ENCODE measurements around the gene LHPP. TPM values are rescaled to one million over a fixed set of nuclear protein-coding genes. Genes with fewer than 3 reads are reported as not detected.

LHPP gene
- polyA plus RNA-seq, 2 of the 4 experiments (the other 2 are of a cell fraction) = 14.4 to 18.6 TPM

- Histone ChIP-seq H3K9me3 (no peaks in the 10 kb centered on the region), H3K4me3 (no peak overlapping the region), H3K27ac (no peak overlapping the region), H3K4me2 (no peak overlapping the region), H3K4me1 (no peaks in the 10 kb centered on the region)
- no peak for ATAC-seq
- CTCF ChIA-PET = interaction anchor here (2.5 to 15.0 kb wide), 2 partner anchors 21 to 196 kb away, joined by 6 to 96 read pairs; no protein-coding TSS in a partner anchor
- POLR2A ChIA-PET = no interaction called here
- DNase-seq (ENCODE audit: low read depth in 1 of 2, low spot score in 1 of 2) = no peak
- 61% methylated on average over 6 of the region's 12 CpGs for WGBS (ENCODE audit: missing lambda C conversion rate)
- TF ChIP-seq SMC3 (IDR thresholded peaks at IDR 0.05) (no peak), KDM5A (IDR thresholded peaks at IDR 0.05) (no peak), NFE2L2 (conservative IDR thresholded peaks at IDR 0.05; ENCODE audit: low read length) (no peak), ATOH8 (CRISPR knock-in tag; IDR thresholded peaks at IDR 0.05; ENCODE audit: low read depth) (no peak), HES2 (IDR thresholded peaks at IDR 0.05) (no peak), HDAC2 (IDR thresholded peaks at IDR 0.05) (no peak), MAX (IDR thresholded peaks at IDR 0.05) (no peak), JUNB (IDR thresholded peaks at IDR 0.05) (no peak), ZSCAN20 (CRISPR knock-in tag; IDR thresholded peaks at IDR 0.05) (no peak), MAZ (IDR thresholded peaks at IDR 0.05; ENCODE audit: borderline replicate concordance, low read depth, low read length) (no peak), CEBPB (IDR thresholded peaks at IDR 0.05) (no peak)
- FAIRE-seq = no peak
Observed at GRCh38 chr10:124543971-124544370, 82.3 kb downstream of the LHPP start.

- WGBS (ENCODE audit: missing lambda C conversion rate) = 70% methylated on average over 8 of the region's 16 CpGs
- ChIA-PET POLR2A (no interaction called here), CTCF (interaction anchor here (2.5 to 15.0 kb wide), 2 partner anchors 21 to 195 kb away, joined by 6 to 96 read pairs; no protein-coding TSS in a partner anchor)
- Histone ChIP-seq H3K27ac (no peak overlapping the region), H3K4me1 (no peaks in the 10 kb centered on the region), H3K4me3 (no peak overlapping the region), H3K9me3 (no peaks in the 10 kb centered on the region), H3K4me2 (no peak overlapping the region)
- FAIRE-seq (no peak), ATAC-seq (no peak), DNase-seq (ENCODE audit: low read depth in 1 of 2, low spot score in 1 of 2) (no peak)
- TF ChIP-seq HMGXB4 (CRISPR knock-in tag; IDR thresholded peaks at IDR 0.05; ENCODE audit: borderline replicate concordance) = no peak
Observed at GRCh38 chr10:124544711-124545110, 83.1 kb downstream of the LHPP start.

GRCh38 chr10:124545351-124546054, 83.9 kb downstream of the LHPP start:
- no peak for DNase-seq (ENCODE audit: low read depth in 1 of 2, low spot score in 1 of 2)
- ChIA-PET POLR2A (no interaction called here), CTCF (interaction anchor here (2.5 to 15.0 kb wide), 2 partner anchors 20 to 195 kb away, joined by 6 to 96 read pairs; no protein-coding TSS in a partner anchor)
- Histone ChIP-seq H3K27ac (no peak overlapping the region), H3K9me3 (no peaks in the 10 kb centered on the region), H3K4me2 (no peak overlapping the region), H3K4me3 (no peak overlapping the region), H3K4me1 (no peaks in the 10 kb centered on the region)
- no peak for FAIRE-seq
- 80% methylated on average over 23 of the region's 23 CpGs for WGBS (ENCODE audit: missing lambda C conversion rate)
- no peak for ATAC-seq
- no peak for TF ChIP-seq MAZ (IDR thresholded peaks at IDR 0.05; ENCODE audit: borderline replicate concordance, low read depth, low read length)
- TF ChIP-seq HEYL (CRISPR knock-in tag; IDR thresholded peaks at IDR 0.05) = no peak
- TF ChIP-seq ZNF302 (CRISPR knock-in tag; IDR thresholded peaks at IDR 0.05) = no peak
- TF ChIP-seq E2F6 (IDR thresholded peaks at IDR 0.05; ENCODE audit: borderline replicate concordance, low read depth) = no peak
- TF ChIP-seq KDM5A (IDR thresholded peaks at IDR 0.05) = no peak
- TF ChIP-seq HOXB5 (CRISPR knock-in tag; IDR thresholded peaks at IDR 0.05) = no peak
- no peak for TF ChIP-seq RFX5 (IDR thresholded peaks at IDR 0.05)
- no peak for TF ChIP-seq REST (IDR thresholded peaks at IDR 0.05)
- no peak for TF ChIP-seq CTCF (IDR thresholded peaks at IDR 0.05)
- TF ChIP-seq EP300 (IDR thresholded peaks at IDR 0.05) = no peak
- no peak for TF ChIP-seq BCL3 (IDR thresholded peaks at IDR 0.05)
- TF ChIP-seq POLR2A (IDR thresholded peaks at IDR 0.05; ENCODE audit: low read length) = no peak
- TF ChIP-seq PHF8 (IDR thresholded peaks at IDR 0.05; ENCODE audit: borderline replicate concordance, low read depth) = no peak
